AG09309 (cell line): ENCODE results near the gene EIF4G3.

Source experiments
- DNase-seq: peaks from one replicate; pipeline ENCODE4 v3.0.0-alpha.2; 2010; ENCODE audit warnings: low read depth
- H3K4me3 ChIP-seq: 2 replicates; pipeline ENCODE4 v1.5.1; 2011; ENCODE audit warnings: mild to moderate bottlenecking, low read depth, low read length, moderate library complexity; ENCODE audit not compliant: control insufficient read depth
- TF ChIP-seq, protein P1 (sequence below): IDR thresholded peaks from 2 replicates; pipeline ENCODE4 v1.5.1; 2011; ENCODE audit warnings: mild to moderate bottlenecking, low read depth, low read length, inconsistent platforms; ENCODE audit not compliant: insufficient read depth, control insufficient read depth; ENCODE audit errors: missing control alignments

The EIF4G3 gene

GRCh38 chr1:21013510-21013909, 163.2 kb downstream of the EIF4G3 start:
- H3K4me3 ChIP-seq, result no peak overlapping the region
- TF ChIP-seq, protein P1, sequence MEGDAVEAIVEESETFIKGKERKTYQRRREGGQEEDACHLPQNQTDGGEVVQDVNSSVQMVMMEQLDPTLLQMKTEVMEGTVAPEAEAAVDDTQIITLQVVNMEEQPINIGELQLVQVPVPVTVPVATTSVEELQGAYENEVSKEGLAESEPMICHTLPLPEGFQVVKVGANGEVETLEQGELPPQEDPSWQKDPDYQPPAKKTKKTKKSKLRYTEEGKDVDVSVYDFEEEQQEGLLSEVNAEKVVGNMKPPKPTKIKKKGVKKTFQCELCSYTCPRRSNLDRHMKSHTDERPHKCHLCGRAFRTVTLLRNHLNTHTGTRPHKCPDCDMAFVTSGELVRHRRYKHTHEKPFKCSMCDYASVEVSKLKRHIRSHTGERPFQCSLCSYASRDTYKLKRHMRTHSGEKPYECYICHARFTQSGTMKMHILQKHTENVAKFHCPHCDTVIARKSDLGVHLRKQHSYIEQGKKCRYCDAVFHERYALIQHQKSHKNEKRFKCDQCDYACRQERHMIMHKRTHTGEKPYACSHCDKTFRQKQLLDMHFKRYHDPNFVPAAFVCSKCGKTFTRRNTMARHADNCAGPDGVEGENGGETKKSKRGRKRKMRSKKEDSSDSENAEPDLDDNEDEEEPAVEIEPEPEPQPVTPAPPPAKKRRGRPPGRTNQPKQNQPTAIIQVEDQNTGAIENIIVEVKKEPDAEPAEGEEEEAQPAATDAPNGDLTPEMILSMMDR, result no peak
- DNase-seq, result no peak

- no peak overlapping the region for H3K4me3 ChIP-seq
- DNase-seq, result no peak
- TF ChIP-seq, protein P1, result no peak
Measured at GRCh38 chr1:21012937-21013336, 163.8 kb downstream of the EIF4G3 start.

DNA sequence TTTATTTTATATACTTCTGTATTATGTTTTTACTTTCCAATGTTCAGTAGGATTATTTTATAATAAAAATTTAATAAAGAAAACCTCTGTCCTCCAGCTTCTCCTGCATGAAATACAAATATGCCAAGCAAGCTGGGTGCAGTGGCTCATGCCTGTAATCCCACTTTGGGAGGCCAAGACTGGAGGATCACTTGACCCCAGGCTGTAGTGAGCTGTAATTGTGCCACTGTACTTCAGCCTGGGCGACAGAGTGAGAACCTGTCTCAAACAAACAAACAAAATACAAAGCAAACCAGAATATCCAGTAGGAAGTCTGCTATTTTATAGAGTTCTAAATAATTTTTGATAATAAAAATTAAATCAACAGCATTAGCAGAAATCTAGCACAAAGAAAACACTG, 168.8 kb downstream of the EIF4G3 start:
- no peak overlapping the region for H3K4me3 ChIP-seq
- TF ChIP-seq, protein P1, result no peak
- no peak for DNase-seq

DNA sequence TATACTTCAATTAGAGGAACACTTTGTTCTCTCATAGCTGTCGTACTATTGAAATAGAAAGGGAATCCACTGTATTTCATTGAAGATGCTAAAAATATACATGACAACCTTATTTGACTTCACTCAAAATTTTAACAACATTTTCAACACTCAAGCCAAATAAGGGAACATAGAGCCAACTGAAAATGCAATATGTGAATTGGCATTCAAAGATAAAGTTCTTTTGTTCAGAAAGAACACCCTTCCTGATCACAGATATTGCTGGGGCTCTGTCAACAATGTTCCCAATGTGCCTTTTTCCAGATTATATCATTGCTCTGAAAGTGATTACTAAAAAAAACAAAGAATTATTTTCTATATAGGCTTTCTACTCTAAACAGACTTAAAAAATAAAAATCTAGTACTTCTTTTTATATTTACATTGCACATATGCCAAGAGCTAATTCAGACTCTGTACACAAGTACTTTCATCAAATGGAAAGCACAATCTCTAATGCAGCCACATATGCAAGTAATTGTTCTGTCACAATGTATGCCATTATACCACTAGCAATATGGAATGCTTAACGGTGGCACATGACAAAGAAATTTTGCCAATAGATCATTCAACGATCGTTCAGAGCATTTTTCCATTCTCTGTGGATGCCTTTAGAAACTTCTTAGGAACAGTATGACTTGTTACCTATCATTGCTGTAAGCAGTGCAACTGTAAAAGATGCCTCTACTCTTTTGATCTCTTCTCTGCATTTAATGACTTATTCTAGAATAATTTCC, 171.0 kb downstream of the EIF4G3 start:
- no peak for DNase-seq
- no peak overlapping the region for H3K4me3 ChIP-seq
- TF ChIP-seq, protein P1, result no peak

DNA sequence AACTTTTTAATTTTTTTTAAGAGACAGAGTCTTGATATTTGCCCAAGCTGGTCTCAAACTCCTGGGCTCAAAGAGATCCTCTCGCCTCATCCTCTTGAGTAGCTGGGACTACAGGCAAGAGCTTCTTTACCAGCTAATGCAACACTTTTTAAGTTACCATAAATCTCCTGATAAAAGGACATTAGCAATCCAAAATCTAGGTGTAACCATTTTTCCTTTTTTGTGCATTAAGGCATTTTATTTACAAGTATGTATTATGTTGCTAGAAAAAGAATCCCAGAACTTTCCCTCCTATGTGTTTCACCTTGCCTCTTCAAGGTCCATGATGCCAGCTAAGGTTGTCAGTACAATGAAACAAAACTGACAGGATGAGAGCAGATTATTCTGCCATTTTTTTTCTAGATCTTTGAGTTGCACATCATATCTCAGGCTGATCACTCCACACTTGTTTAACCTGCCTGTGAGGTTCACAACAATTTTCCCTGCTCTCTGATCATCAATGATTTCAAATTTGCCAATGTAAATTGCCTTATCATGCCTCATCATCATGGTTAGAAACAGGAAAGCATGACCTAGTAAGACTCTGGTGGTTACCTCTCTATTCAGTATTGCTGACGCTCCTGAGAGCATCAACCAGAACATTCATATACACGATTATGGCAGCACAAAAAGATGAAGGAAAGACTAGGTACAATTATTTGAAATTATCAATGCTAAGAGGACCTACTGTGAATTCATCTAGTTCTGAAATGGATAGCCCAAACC, 173.2 kb downstream of the EIF4G3 start:
- TF ChIP-seq, protein P1, result no peak
- no peak overlapping the region for H3K4me3 ChIP-seq
- no peak for DNase-seq

DNA sequence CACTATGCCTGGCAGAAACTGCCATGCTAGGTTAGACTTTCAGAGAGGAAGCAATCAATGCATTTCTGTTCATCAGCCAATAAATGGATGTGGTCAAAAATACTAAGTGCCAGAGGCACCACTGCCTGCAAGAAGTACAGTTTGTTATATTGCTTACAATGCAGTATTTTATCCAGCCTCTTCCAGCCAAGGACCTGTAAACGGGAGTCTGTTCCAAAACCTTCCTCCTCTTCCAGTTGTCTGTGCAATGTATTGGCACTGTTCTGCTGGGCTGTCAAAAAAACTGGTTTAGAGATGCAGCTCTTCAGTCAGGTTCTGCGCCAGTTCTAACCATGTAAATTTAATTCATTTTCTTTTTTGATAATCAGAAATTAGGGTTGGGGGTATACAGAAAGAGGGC, 175.7 kb downstream of the EIF4G3 start:
- no peak for DNase-seq
- TF ChIP-seq, protein P1, result no peak
- H3K4me3 ChIP-seq, result no peak overlapping the region
